WI38 (cell line): ENCODE results near the gene SLC38A8.

Experiments used
- H3K4me3 ChIP-seq: 2 replicates; pipeline ENCODE4 v1.5.1; 2011; ENCODE audit warnings: low read depth, mild to moderate bottlenecking, control low read depth, low read length
- CTCF ChIP-seq: IDR thresholded peaks from 2 replicates; pipeline ENCODE4 v1.5.1; 2012; ENCODE audit warnings: low read depth, mild to moderate bottlenecking, control low read depth, low read length

The SLC38A8 gene

GRCh38 chr16:84039696-84040095 is 2.9 kb downstream of the SLC38A8 start:
- TF ChIP-seq CTCF = no peak
- no peak overlapping the region for H3K4me3 ChIP-seq

GRCh38 chr16:84038469-84038868 is 4.1 kb downstream of the SLC38A8 start:
- H3K4me3 ChIP-seq = no peak overlapping the region
- no peak for TF ChIP-seq CTCF

GRCh38 chr16:84036982-84037425 is 5.6 kb downstream of the SLC38A8 start:
- H3K4me3 ChIP-seq = no peak overlapping the region
- no peak for TF ChIP-seq CTCF

GRCh38 chr16:84036131-84036530 is 6.5 kb downstream of the SLC38A8 start:
- no peak for TF ChIP-seq CTCF
- no peak overlapping the region for H3K4me3 ChIP-seq

- TF ChIP-seq CTCF = no peak
- H3K4me3 ChIP-seq = no peak overlapping the region
Observed at GRCh38 chr16:84034516-84034915, 8.1 kb downstream of the SLC38A8 start.

- no peak for TF ChIP-seq CTCF
- no peak overlapping the region for H3K4me3 ChIP-seq
Observed at GRCh38 chr16:84033251-84034195, 9.1 kb downstream of the SLC38A8 start.

GRCh38 chr16:84032458-84033178 is 10.0 kb downstream of the SLC38A8 start:
- no peak overlapping the region for H3K4me3 ChIP-seq
- no peak for TF ChIP-seq CTCF
